CD4-positive, alpha-beta T cell treated with Interferon alpha-2 for 1 hour (primary cell): Measurements from ENCODE around the gene AP4E1.
"Not testable (repeated sequence)": the region's sequence is repeated elsewhere in the genome, so short reads cannot be mapped to it uniquely, and the experiment has no call there.

Experiments
- DNase-seq, 2 donors: peaks; one replicate each; pipeline ENCODE4 v3.0.0-alpha.2; 2020 to 2022

The AP4E1 gene

DNA sequence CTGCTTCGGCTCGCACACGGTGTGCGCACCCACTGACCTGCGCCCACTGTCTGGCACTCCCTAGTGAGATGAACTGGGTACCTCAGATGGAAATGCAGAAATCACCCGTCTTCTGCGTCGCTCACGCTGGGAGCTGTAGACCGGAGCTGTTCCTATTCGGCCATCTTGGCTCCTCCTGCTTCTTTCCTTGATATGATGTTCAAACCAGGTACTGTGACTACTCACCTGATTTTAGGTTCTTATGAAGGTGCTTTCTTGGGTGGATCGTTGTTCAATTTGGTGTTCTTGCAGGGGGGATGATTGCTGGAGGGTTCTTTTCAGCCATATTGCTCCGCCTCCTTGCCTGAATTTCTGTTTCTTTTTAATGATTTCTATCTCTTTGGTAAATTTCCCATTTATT is 129.0 kb downstream of the AP4E1 start:
- not testable (repeated sequence) for DNase-seq

DNA sequence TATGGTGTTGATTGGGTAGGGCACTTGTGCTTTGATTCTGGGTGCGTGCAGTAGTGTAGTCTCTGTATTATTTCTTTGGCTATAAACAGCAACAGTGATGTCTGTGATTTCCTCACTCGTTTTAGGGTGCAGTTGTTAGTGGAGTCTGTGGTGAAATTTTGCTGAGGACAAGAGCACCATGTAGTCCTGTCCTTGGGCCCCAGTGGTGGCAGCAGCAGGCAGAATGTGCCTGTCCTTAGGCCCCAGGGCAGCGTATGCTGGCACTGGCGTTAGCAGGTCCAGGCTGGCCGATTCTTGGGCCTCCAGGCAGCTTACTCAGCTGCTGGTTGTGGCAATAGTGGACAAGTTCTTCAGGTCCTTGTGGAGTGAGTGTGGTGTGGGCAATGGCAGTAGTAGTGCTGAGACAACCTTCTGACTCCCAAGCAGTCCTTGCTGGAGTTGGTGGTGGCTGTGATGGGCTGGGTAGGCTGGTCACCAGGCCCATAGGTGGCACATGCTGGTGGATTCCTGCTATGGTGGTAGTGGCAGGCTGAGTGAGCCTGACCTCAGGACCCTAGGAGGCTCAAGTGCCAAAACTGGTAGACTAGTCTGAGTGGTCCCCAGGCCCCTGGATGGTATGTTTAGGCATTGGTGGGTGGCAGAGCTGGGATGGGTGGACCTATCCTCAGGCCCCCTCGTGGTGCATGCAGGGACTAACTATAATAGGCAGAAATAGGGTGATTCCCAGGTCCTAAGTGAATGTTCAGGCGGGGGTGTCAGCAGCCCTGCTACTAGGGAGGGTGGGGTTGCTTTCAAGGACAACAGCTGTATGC is 129.9 kb downstream of the AP4E1 start:
- no peak for DNase-seq

DNA sequence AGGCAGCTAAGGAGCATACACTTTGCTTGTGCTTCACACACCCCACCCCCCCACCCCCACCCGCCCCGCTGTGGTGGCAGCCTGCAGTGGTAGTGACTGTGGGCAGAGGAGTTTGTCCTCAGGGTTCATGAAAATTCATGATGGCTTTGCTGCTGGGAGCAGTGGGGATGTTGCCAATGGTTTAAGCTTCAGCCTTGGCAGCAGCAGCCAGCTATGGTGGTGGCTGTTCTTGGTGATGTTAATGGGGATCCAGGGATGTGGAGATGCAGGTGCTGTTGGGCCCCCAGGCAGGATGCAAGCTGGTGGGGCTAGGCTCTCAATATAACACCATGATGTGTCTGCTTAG is 130.5 kb downstream of the AP4E1 start:
- no peak for DNase-seq

DNA sequence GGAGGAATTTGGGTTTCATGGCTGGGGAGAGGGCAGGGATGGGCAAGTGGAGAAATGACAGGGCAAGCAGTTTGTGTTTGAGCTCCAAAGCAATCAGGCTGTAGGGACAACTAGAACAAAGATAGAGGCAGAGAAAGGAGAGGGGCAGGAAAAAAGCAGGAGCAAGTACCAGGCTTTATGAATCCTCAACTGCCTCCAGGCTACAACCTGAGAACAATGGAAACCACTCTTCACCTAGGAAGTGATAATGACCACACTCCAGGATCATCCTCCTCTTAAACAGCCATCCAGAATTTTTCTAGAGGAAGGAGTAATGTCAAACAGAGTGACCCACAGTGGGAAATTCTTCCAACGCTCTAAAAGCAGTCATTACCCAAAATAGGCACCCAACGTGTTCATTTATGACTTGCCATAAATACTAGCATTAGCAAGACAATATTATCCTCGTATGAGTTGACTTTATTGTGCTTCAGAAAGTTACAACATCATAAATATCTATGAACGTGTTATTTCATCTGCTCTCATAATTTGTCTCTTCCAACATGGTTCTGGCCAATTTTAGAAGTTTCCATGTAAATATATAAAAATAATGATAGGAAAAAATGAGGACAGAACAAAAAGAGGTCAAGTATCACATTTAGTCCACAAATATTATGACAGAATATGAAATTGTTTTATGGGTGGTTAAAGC is 135.7 kb downstream of the AP4E1 start:
- DNase-seq = no peak

DNA sequence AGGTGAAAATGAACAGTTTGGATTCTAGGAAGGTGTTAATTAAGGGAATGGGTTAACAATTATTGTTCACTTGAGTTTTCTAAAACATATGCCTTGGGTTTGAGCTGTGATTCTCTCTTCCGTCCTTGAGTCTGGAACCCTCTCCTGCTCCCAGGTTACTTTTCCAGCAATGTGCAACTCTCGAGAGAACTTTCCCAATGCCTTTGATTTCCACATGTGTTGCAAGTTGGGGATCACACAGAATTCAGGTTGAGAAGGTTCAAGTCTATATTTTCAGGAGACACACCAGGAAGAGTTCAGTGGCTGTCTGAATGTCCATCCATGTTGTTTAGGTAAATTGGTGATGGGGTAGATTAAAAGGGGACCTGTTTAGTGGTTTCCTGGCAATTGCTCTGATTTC is 137.5 kb downstream of the AP4E1 start:
- no peak for DNase-seq

DNA sequence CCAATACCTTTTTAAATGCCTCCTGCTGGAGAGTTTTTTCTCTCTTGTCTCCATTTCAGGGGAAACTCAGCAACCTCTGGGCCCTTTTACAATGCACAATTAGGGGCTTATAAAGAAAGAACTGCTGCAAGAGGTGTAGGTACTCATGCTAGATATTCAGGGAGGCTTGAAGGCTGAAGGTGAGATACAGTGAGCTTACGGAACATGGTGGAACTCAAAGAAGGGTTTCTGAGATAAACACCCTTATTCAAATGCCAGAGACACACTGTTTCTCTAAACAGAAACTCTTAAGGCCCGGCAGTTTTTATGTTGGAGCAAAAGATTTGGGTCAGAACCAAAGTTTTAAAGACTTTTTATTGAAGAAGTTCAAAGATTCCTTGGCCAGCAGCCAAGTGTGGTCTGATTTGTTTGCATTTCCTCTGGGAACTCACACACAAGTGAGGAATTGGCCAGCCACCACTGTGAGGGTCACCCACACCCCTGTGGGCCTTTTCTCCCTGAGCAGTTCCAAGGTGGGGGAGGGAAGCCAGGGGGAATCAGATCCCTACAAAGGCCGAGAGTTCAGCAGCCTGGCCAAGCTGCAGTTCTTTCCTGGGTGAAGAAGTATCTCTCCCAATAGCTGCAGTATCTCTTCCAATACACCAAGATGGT is 138.4 kb downstream of the AP4E1 start:
- no peak for DNase-seq

DNA sequence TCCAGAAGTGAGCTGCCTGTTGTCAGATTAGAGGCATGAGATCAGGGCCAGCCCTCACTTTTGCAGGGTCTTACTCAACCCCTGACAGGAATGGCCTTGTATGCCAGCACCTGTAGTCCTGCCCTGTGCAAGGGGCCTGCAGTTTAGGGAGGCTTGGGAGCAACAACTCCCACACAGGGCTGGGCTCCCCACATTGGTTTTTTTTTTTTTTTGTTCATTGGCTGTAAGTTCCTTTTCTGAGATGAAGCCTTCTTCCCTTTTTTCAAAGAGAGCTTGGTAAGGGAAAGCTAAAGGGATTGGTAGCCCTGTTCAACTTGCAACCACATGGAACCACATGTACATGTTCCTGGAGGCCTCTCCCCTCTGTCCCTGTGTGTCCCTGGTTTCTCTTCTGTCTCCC is 139.8 kb downstream of the AP4E1 start:
- no peak for DNase-seq

DNA sequence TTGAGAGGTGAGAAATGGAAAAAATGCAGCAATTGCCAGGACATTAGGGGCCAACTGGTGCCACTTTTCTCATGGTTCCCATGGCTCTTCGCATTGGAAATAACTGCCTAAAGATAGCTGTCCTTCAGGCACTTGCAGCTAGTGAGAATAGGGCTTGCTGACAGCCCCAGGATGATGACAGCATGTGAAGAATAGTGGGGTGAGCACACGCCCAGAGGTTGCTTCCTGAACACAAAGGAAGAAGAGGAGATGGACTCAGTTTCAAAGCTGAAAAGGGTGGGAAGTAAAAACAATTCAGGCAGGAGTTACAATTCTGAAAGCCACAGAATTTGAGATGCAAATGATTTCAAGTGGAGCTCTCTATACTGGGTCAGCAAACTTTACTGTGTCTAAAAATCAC is 140.6 kb downstream of the AP4E1 start:
- DNase-seq = no peak

DNA sequence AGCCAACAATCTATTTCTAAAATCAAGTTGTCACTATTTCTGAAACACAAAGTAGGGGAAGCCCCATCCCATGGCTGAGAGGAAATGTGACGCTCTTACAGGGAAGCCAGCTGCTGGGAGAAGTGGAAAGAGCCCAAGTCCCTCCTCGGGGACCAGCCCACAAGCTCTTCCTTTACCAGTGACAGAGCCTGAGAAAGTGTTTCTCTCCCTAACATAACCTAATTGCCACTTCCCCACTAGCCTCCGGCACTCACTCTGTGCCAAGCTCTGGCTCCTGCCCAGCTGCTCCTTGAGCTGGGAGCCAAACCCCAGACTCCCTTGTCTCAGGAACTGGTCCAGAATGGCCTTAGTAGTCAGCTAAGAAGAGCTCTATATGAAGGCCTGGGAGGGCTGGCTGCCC is 143.3 kb downstream of the AP4E1 start:
- DNase-seq = no peak

DNA sequence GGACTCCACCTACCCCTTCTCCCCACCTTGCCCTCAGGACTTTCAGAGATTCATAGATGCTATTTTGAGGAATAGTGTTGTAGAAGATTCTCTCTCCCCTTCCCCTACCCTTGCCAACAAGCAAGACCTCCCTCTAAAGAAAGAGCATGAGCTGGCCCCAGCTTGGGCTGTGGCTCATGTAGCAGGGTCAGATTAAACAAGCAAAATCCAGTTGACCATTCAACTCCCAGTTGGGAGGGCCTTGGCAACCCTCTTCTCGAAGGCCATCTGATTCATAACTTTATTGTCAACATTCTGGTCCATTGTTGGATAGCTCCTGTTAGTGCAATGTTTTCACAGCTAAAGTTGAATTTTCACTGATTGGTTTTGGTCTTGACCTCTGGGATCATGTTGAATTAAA is 145.1 kb downstream of the AP4E1 start:
- DNase-seq = no peak

DNA sequence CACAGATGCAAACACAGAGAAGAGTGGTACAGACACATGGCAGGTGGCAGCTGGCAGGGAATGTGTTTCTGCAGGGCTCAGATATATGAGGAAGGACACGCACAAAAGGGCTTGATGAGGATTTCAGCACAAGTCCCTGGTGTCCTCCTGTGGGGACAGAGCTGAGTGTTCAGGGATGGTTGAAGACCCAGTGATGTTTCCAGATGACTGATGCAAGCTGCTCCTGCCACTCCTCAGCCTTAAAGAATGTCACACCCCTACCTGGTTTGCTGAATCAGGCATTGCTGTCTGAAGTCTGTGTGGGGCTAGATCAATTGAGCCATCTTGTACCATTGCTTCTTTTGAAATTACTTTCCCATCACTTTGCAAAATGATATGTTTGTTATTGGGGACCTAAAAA is 146.1 kb downstream of the AP4E1 start:
- DNase-seq = no peak
